Measurements from ENCODE around the gene PBLD.

- TF ChIP-seq ZNF8 (CRISPR knock-in tag; IDR thresholded peaks at IDR 0.05) (no peak), PATZ1 (CRISPR knock-in tag; IDR thresholded peaks at IDR 0.05; ENCODE audit: borderline replicate concordance) (no peak), RARB (CRISPR knock-in tag; IDR thresholded peaks at IDR 0.05) (no peak), ZNF70 (CRISPR knock-in tag; IDR thresholded peaks at IDR 0.05) (no peak), PPARA (CRISPR knock-in tag; IDR thresholded peaks at IDR 0.05; ENCODE audit: borderline replicate concordance) (no peak), ARNTL (CRISPR knock-in tag; IDR thresholded peaks at IDR 0.05; ENCODE audit: borderline replicate concordance, low read depth) (no peak), SNAI2 (CRISPR knock-in tag; IDR thresholded peaks at IDR 0.05) (no peak), GLIS3 (CRISPR knock-in tag; IDR thresholded peaks at IDR 0.05) (no peak), CSRNP3 (CRISPR knock-in tag; IDR thresholded peaks at IDR 0.05) (no peak)
Measured at GRCh38 chr10:68276224-68276623, 56.5 kb downstream of the PBLD start.

Measured in SK-N-SH treated with all-trans-retinoic acid at 6 μM for 48 hours (cell line).